ENCODE data around the gene PATJ. TPM values are rescaled to one million over a fixed set of nuclear protein-coding genes. Genes with fewer than 3 reads are reported as not detected.

PATJ gene
- total RNA-seq, 2 donors from 2014 or later = 47.8 to 64.5 TPM

GRCh38 chr1:61973100-61973837 is 231.0 kb downstream of the PATJ start:
- Histone ChIP-seq H3K36me3 (no peaks in the 10 kb centered on the region), H3K9me3 (no peaks in the 10 kb centered on the region), H3K4me3 (no peak overlapping the region), H3K27ac (no peak overlapping the region), H3K4me1 (ENCODE audit: control insufficient read depth in 1 of 2, low read depth in 2 of 2) (no peaks in the 10 kb centered on the region), H3K27me3 (replicated peaks; ENCODE audit: insufficient read depth) (no peaks in the 10 kb centered on the region)
- no peak for TF ChIP-seq CTCF (IDR thresholded peaks at IDR 0.05)
- ATAC-seq (ENCODE audit: insufficient number of reproducible peaks, low FRiP score, low read depth) = no peak
- no peak for DNase-seq (ENCODE audit: low spot score)

GRCh38 chr1:61975638-61976037 is 233.4 kb downstream of the PATJ start:
- TF ChIP-seq CTCF (IDR thresholded peaks at IDR 0.05) = no peak
- no peaks in the 10 kb centered on the region for H3K4me1 ChIP-seq (ENCODE audit: control insufficient read depth in 1 of 2, low read depth in 2 of 2)
- H3K36me3 ChIP-seq = no peaks in the 10 kb centered on the region
- H3K9me3 ChIP-seq = no peaks in the 10 kb centered on the region
- H3K4me3 ChIP-seq = no peak overlapping the region
- no peak for ATAC-seq (ENCODE audit: insufficient number of reproducible peaks, low FRiP score, low read depth)
- no peaks in the 10 kb centered on the region for H3K27me3 ChIP-seq (replicated peaks; ENCODE audit: insufficient read depth)
- no peak for DNase-seq (ENCODE audit: low spot score)
- no peak overlapping the region for H3K27ac ChIP-seq

- Histone ChIP-seq H3K4me3 (no peak overlapping the region), H3K4me1 (ENCODE audit: control insufficient read depth in 1 of 2, low read depth in 2 of 2) (no peaks in the 10 kb centered on the region), H3K27ac (no peak overlapping the region), H3K9me3 (no peaks in the 10 kb centered on the region), H3K27me3 (replicated peaks; ENCODE audit: insufficient read depth) (no peaks in the 10 kb centered on the region), H3K36me3 (no peaks in the 10 kb centered on the region)
- TF ChIP-seq CTCF (IDR thresholded peaks at IDR 0.05) = no peak
- no peak for DNase-seq (ENCODE audit: low spot score)
- ATAC-seq (ENCODE audit: insufficient number of reproducible peaks, low FRiP score, low read depth) = no peak
Observed at GRCh38 chr1:61976566-61976965, 234.3 kb downstream of the PATJ start.

GRCh38 chr1:61978796-61979195 is 236.5 kb downstream of the PATJ start:
- no peaks in the 10 kb centered on the region for H3K36me3 ChIP-seq
- no peaks in the 10 kb centered on the region for H3K4me1 ChIP-seq (ENCODE audit: control insufficient read depth in 1 of 2, low read depth in 2 of 2)
- no peak for DNase-seq (ENCODE audit: low spot score)
- H3K27ac ChIP-seq = no peak overlapping the region
- ATAC-seq (ENCODE audit: insufficient number of reproducible peaks, low FRiP score, low read depth) = no peak
- no peak for TF ChIP-seq CTCF (IDR thresholded peaks at IDR 0.05)
- no peak overlapping the region for H3K4me3 ChIP-seq
- H3K9me3 ChIP-seq = no peaks in the 10 kb centered on the region
- no peaks in the 10 kb centered on the region for H3K27me3 ChIP-seq (replicated peaks; ENCODE audit: insufficient read depth)

GRCh38 chr1:61979729-61980128 is 237.4 kb downstream of the PATJ start:
- Histone ChIP-seq H3K27ac (no peak overlapping the region), H3K4me1 (ENCODE audit: control insufficient read depth in 1 of 2, low read depth in 2 of 2) (no peaks in the 10 kb centered on the region), H3K27me3 (replicated peaks; ENCODE audit: insufficient read depth) (no peaks in the 10 kb centered on the region), H3K9me3 (no peaks in the 10 kb centered on the region), H3K4me3 (no peak overlapping the region), H3K36me3 (no peaks in the 10 kb centered on the region)
- no peak for DNase-seq (ENCODE audit: low spot score)
- ATAC-seq (ENCODE audit: insufficient number of reproducible peaks, low FRiP score, low read depth) = no peak
- no peak for TF ChIP-seq CTCF (IDR thresholded peaks at IDR 0.05)

Measured in thoracic aorta (tissue), 2 donors.